Subcutaneous adipose tissue (tissue), 4 donors: ENCODE data around the gene CPXM1. TPM values are rescaled to one million over a fixed set of nuclear protein-coding genes. Genes with fewer than 3 reads are reported as not detected.

Experiments
- CTCF ChIP-seq: fragments of 450-650 bp; IDR thresholded peaks from one replicate; pipeline ENCODE4 v1.5.1; 2016; ENCODE audit warnings: low read depth, mild to moderate bottlenecking, control low read depth, antibody characterized with exemption, moderate library complexity
- total RNA-seq, 4 donors: library from RNA; depleted of rRNA; stranded (reverse); fragments of >200 nt; gene quantifications; one replicate each; pipeline ENCODE4 v1.1.0, GENCODE V29; 2016

CPXM1 gene
- total RNA-seq, 4 donors from 2014 or later, result 9.8 to 85.5 (median 19.9) TPM

GRCh38 chr20:2749343-2749950 lies 51.0 kb downstream of the CPXM1 start:
- no peak for TF ChIP-seq CTCF

GRCh38 chr20:2748551-2749342 lies 51.7 kb downstream of the CPXM1 start:
- TF ChIP-seq CTCF, result no peak

GRCh38 chr20:2747676-2748235 lies 52.7 kb downstream of the CPXM1 start:
- TF ChIP-seq CTCF, result no peak

GRCh38 chr20:2746636-2747265 lies 53.7 kb downstream of the CPXM1 start:
- TF ChIP-seq CTCF, result no peak

- no peak for TF ChIP-seq CTCF
These were observed 54.3 kb downstream of the CPXM1 start for GRCh38 chr20:2745936-2746635.

- no peak for TF ChIP-seq CTCF
These were observed 55.1 kb downstream of the CPXM1 start for GRCh38 chr20:2745060-2745910.

Other genes starting within 250 kb of the CPXM1 start
- 10 to 100 TPM; 47.3 to 99.5 (median 59.3) TPM for gene NOP56, start 148.0 kb downstream of the CPXM1 start, total RNA-seq
- gene IDH3B, start 136.4 kb downstream of the CPXM1 start, total RNA-seq, result 100 to 1,000 TPM in 2 of 4 donors, 10 to 100 TPM in 2; 77.0 to 167 (median 97.3) TPM
- gene EBF4, start 107.8 kb downstream of the CPXM1 start, total RNA-seq, result 1 to 10 TPM; 1.1 to 6.0 (median 1.8) TPM
- 1 to 10 TPM in 1 of 4 donors, not detected in 3; 2.3 TPM for gene C20orf141, start 14.4 kb upstream of the CPXM1 start, total RNA-seq
- gene TMEM239, start 15.7 kb upstream of the CPXM1 start, total RNA-seq, result not detected
- gene PCED1A, start 40.0 kb upstream of the CPXM1 start, total RNA-seq, result 10 to 100 TPM; 24.0 to 39.7 (median 26.8) TPM
- gene VPS16, start 40.1 kb upstream of the CPXM1 start, total RNA-seq, result 10 to 100 TPM; 23.3 to 45.2 (median 26.3) TPM
- gene PTPRA, start 72.9 kb upstream of the CPXM1 start, total RNA-seq, result 10 to 100 TPM; 64.4 to 99.5 (median 95.3) TPM
- not detected for gene GNRH2, start 243.0 kb upstream of the CPXM1 start, total RNA-seq
- gene MRPS26, start 245.4 kb upstream of the CPXM1 start, total RNA-seq, result 10 to 100 TPM; 20.5 to 47.5 (median 30.4) TPM